Measurements from ENCODE around the gene CCDC195.

DNA sequence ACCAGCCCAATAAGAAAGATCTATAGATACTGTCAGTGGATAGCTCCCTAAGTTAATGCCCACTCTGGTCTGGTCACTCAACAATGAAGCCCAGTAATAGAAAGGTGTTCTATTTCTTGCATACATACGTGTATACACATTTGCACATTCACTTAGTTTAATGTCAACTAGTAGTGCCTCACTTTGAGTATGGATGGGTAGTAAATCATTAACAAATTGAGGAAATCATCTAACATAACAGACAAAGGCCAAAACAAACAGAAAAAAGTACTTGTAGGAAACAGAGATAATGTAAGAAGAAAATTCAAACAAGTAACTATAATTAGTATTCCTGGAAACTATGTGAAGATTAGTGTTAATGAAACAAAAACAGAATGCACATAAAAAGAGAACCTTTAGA is 13.3 kb upstream of the CCDC195 start:
- TF ChIP-seq, protein P1, sequence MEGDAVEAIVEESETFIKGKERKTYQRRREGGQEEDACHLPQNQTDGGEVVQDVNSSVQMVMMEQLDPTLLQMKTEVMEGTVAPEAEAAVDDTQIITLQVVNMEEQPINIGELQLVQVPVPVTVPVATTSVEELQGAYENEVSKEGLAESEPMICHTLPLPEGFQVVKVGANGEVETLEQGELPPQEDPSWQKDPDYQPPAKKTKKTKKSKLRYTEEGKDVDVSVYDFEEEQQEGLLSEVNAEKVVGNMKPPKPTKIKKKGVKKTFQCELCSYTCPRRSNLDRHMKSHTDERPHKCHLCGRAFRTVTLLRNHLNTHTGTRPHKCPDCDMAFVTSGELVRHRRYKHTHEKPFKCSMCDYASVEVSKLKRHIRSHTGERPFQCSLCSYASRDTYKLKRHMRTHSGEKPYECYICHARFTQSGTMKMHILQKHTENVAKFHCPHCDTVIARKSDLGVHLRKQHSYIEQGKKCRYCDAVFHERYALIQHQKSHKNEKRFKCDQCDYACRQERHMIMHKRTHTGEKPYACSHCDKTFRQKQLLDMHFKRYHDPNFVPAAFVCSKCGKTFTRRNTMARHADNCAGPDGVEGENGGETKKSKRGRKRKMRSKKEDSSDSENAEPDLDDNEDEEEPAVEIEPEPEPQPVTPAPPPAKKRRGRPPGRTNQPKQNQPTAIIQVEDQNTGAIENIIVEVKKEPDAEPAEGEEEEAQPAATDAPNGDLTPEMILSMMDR (IDR thresholded peaks at IDR 0.05; ENCODE audit: low read depth, low read length), result no peak
- TF ChIP-seq POLR2A (IDR thresholded peaks at IDR 0.05; ENCODE audit: extremely low read depth, insufficient read length), result no peak

Measured in NB4 (cell line).